Effector memory CD8-positive, alpha-beta T cell (primary cell): ENCODE results near the gene BCO2.

Experiments
- ATAC-seq: fragments of 150-1000 bp; cut with Tn5 transposase; replicated peaks from 2 replicates; pipeline ENCODE4 v1.10.0; 2021; ENCODE audit warnings: mild to moderate bottlenecking, moderate library complexity
- DNase-seq, 3 experiments: peaks; one replicate each; pipeline ENCODE4 v3.0.0; 2021
- H3K27ac Mint-ChIP-seq, 2 donors: one replicate each; pipeline ENCODE4 v1.8.0; 2022; ENCODE audit warnings: mild to moderate bottlenecking in 2 of 2, mixed read lengths in 2 of 2, moderate library complexity in 2 of 2
- H3K27me3 Mint-ChIP-seq, 2 donors: one replicate each; pipeline ENCODE4 v1.8.0; 2022; ENCODE audit warnings: mixed read lengths in 2 of 2
- H3K36me3 Mint-ChIP-seq: one replicate; pipeline ENCODE4 v1.8.0; 2022; ENCODE audit warnings: mild to moderate bottlenecking, moderate library complexity, mixed read lengths; ENCODE audit not compliant: insufficient read depth
- H3K4me1 Mint-ChIP-seq, 2 donors: one replicate each; pipeline ENCODE4 v1.8.0; 2022; ENCODE audit warnings: low read depth in 2 of 2, mixed read lengths in 2 of 2
- H3K4me3 Mint-ChIP-seq, 2 donors: one replicate each; pipeline ENCODE4 v1.8.0; 2022; ENCODE audit warnings: mild to moderate bottlenecking in 2 of 2, mixed read lengths in 2 of 2, moderate library complexity in 2 of 2
- H3K9me3 Mint-ChIP-seq, 2 donors: one replicate each; pipeline ENCODE4 v1.8.0; 2022; ENCODE audit warnings: mixed read lengths in 2 of 2

BCO2 gene

GRCh38 chr11:112212290-112212689 lies 37.0 kb downstream of the BCO2 start:
- H3K36me3 Mint-ChIP-seq = no peaks in the 10 kb centered on the region
- peaks cover 3 to 8% of the 10 kb centered on the region in 2 donors for H3K4me1 Mint-ChIP-seq
- no peak overlapping the region for H3K27ac Mint-ChIP-seq
- no peaks in the 10 kb centered on the region for H3K9me3 Mint-ChIP-seq
- DNase-seq (no peak), ATAC-seq (no peak)
- H3K4me3 Mint-ChIP-seq = no peak overlapping the region
- H3K27me3 Mint-ChIP-seq = peaks cover 0 to 9% of the 10 kb centered on the region in 2 donors

GRCh38 chr11:112212710-112213109 lies 37.4 kb downstream of the BCO2 start:
- Mint-ChIP-seq H3K9me3 (no peaks in the 10 kb centered on the region), H3K4me1 (peaks cover 3 to 8% of the 10 kb centered on the region in 2 donors), H3K4me3 (no peak overlapping the region), H3K36me3 (no peaks in the 10 kb centered on the region), H3K27me3 (peaks cover 0 to 9% of the 10 kb centered on the region in 2 donors), H3K27ac (no peak overlapping the region)
- no peak for ATAC-seq
- no peak for DNase-seq

DNA sequence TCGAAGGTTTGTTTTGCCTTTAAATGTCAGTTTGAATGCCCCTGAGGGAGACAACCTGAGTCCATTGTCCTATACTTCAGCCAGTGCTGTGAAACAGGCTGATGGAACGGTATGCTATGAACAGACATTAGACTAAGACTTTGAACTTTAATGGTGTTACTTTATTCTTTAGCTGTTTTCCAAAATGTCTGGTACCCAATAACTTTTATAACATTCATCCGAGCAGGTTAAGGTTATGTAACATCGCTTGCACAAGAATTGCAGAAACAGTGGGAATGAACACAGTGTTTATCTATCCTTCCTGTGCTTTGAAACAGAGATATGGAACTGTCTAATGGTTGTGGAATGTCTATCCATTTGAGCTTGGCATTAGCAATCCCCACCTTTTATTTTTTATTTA lies 38.4 kb downstream of the BCO2 start:
- Mint-ChIP-seq H3K4me3 (no peak overlapping the region), H3K4me1 (peaks cover 3 to 8% of the 10 kb centered on the region in 2 donors), H3K36me3 (no peaks in the 10 kb centered on the region), H3K9me3 (no peaks in the 10 kb centered on the region), H3K27me3 (peaks cover 0 to 8% of the 10 kb centered on the region in 2 donors), H3K27ac (no peak overlapping the region)
- DNase-seq (no peak), ATAC-seq (no peak)

DNA sequence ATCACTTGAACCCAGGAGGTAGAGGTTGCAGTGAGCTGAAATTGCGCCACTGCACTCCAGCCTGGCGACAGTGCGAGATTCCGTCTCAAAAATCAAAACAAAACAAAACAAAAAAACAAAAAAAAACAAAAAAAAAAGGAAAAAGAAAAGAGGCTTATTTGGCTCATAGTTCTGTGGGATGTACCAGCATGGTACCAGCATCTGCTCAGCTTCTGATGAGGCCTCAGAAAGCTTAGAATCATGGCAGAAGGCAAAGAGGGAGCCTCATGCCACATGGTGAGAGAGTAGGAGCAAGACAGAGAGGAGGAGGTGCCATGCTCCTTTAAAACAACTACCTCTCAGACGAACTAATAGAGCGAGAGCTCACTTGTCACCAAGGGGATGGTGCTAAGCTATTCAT lies 40.3 kb downstream of the BCO2 start:
- H3K9me3 Mint-ChIP-seq = no peaks in the 10 kb centered on the region
- peaks cover 5 to 8% of the 10 kb centered on the region in 2 donors for H3K4me1 Mint-ChIP-seq
- no peak for DNase-seq
- ATAC-seq = no peak
- no peaks in the 10 kb centered on the region for H3K36me3 Mint-ChIP-seq
- no peak overlapping the region for H3K4me3 Mint-ChIP-seq
- no peaks in the 10 kb centered on the region for H3K27me3 Mint-ChIP-seq
- H3K27ac Mint-ChIP-seq = peak overlapping the region in 1 of 2 donors; percentile 25

GRCh38 chr11:112216561-112217105 lies 41.3 kb downstream of the BCO2 start:
- peaks cover 2 to 4% of the 10 kb centered on the region in 2 donors for H3K4me1 Mint-ChIP-seq
- peak overlapping the region in 1 of 2 donors; percentile 25 for H3K27ac Mint-ChIP-seq
- ATAC-seq = no peak

GRCh38 chr11:112219476-112220232 lies 44.3 kb downstream of the BCO2 start:
- Mint-ChIP-seq H3K4me3 (no peak overlapping the region), H3K9me3 (no peaks in the 10 kb centered on the region), H3K4me1 (peaks cover 0 to 2% of the 10 kb centered on the region in 2 donors), H3K36me3 (no peaks in the 10 kb centered on the region), H3K27ac (no peak overlapping the region), H3K27me3 (no peaks in the 10 kb centered on the region)
- DNase-seq = peak; percentile 51 to 56 (median 54)
- peak; percentile 100 for ATAC-seq

More at GRCh38 chr11:112216561-112217105, 41.3 kb downstream of the BCO2 start:
- H3K9me3 Mint-ChIP-seq = no peaks in the 10 kb centered on the region
- no peak overlapping the region for H3K4me3 Mint-ChIP-seq
- H3K36me3 Mint-ChIP-seq = no peaks in the 10 kb centered on the region
- no peak for DNase-seq
- H3K27me3 Mint-ChIP-seq = no peaks in the 10 kb centered on the region

DNA sequence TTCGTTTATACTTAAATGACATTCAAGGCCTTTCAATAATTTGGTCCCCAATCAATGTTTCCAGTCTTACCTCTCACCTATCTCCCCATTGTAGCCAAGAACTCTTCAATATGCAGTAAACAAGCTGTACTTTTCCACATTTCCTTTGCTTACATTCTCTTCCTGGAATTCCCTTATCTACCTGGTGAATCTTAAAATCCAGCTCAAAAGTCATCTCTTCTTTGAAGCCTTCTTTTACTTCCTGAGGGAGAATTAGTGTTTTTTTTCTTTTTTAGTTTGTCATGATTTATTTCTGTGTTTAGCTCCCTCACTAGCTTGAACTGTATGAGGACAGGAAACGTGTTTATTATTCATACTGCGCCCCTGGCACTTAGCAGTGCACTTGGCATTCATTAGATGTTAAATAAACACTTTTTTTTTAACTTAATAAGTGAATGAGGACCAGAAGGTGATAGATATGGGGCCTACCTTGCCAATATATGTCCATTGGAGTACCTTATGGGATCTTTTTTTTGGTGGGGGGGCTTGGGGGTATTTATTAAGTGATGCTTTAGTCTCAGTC lies 46.0 kb downstream of the BCO2 start:
- ATAC-seq = no peak
- no peak for DNase-seq
- no peak overlapping the region for H3K4me3 Mint-ChIP-seq
- no peaks in the 10 kb centered on the region for H3K27me3 Mint-ChIP-seq
- H3K36me3 Mint-ChIP-seq = peaks cover 6% of the 10 kb centered on the region
- H3K27ac Mint-ChIP-seq = no peak overlapping the region
- H3K9me3 Mint-ChIP-seq = no peaks in the 10 kb centered on the region
- H3K4me1 Mint-ChIP-seq = peaks cover 0 to 2% of the 10 kb centered on the region in 2 donors

GRCh38 chr11:112222303-112222702 lies 47.0 kb downstream of the BCO2 start:
- no peak for ATAC-seq
- H3K27ac Mint-ChIP-seq = no peak overlapping the region
- no peak overlapping the region for H3K4me3 Mint-ChIP-seq
- DNase-seq = no peak
- peaks cover 7 to 8% of the 10 kb centered on the region in 2 donors for H3K4me1 Mint-ChIP-seq
- H3K27me3 Mint-ChIP-seq = no peaks in the 10 kb centered on the region
- peaks cover 8% of the 10 kb centered on the region for H3K36me3 Mint-ChIP-seq
- H3K9me3 Mint-ChIP-seq = no peaks in the 10 kb centered on the region

DNA sequence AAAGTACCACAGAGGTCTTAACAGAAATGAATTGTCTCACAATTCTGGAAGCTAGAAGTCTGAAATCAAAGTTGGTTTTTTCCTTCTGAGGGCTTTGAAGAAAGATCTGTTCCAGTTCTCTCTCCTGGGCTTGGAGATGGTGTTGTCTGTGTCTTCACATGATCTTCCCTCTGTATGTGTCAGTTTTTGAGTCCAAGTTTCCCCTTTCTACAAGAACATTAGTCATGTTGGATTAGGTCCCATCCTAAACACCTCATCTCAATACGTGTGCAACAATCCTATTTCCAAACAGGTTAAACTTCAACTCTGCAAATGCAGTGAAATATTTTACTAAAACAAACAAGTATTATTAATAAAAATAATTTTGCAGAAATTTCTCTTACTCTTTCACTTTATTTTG lies 47.8 kb downstream of the BCO2 start:
- H3K36me3 Mint-ChIP-seq = peaks cover 11% of the 10 kb centered on the region
- no peaks in the 10 kb centered on the region for H3K27me3 Mint-ChIP-seq
- no peaks in the 10 kb centered on the region for H3K9me3 Mint-ChIP-seq
- peaks cover 13 to 14% of the 10 kb centered on the region in 2 donors for H3K4me1 Mint-ChIP-seq
- ATAC-seq = no peak
- DNase-seq = no peak
- H3K4me3 Mint-ChIP-seq = no peak overlapping the region
- no peak overlapping the region for H3K27ac Mint-ChIP-seq

DNA sequence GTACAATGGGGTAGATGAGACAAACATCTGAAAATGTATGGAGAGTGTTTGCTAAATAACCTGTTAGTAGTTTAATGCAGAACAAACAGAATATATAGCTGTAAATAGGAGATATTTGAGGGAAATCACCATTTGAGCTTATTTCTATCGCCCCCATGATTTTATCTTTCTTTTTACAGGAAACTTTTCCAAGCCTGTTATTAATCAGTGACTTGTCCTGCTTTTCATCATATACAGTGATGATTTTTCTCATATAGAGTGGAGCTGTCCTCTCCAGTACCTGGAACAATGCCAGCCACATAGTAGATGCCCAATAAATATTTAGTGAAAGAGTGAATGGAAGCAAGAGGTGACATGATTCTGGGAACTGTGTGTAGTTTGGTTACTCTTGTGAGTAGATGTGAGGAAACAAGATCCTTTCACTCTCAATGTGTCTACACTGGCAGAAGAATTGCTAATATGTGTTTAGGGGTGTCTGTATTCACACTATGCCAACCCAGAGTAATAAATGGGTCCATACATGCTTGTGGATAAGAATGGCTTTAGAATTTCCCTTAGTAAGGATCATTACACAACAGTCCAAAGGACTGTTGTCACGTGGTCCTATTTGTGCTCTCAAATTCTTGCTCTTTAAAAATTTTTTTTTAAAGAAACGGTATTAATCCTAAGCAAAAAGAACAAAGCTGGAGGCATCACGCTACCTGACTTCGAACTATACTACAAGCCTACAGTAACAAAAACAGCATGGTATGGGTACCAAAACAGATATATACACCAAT lies 48.6 kb downstream of the BCO2 start:
- Mint-ChIP-seq H3K4me3 (no peak overlapping the region), H3K27ac (no peak overlapping the region)

GRCh38 chr11:112225753-112226061 lies 50.4 kb downstream of the BCO2 start:
- ATAC-seq = no peak
- H3K36me3 Mint-ChIP-seq = peaks cover 24% of the 10 kb centered on the region

More for the DNA sequence above, 48.6 kb downstream of the BCO2 start:
- Mint-ChIP-seq H3K4me1 (peaks cover 17 to 19% of the 10 kb centered on the region in 2 donors), H3K36me3 (peaks cover 16% of the 10 kb centered on the region), H3K9me3 (no peaks in the 10 kb centered on the region), H3K27me3 (no peaks in the 10 kb centered on the region)
- ATAC-seq (no peak), DNase-seq (no peak)

GRCh38 chr11:112226062-112226830 lies 50.9 kb downstream of the BCO2 start, which contains the start of gene PTS:
Gene PTS (plus strand): TSS chr11:112226428. CDS start chr11:112226444, 16 bp downstream.
- Mint-ChIP-seq H3K27me3 (no peaks in the 10 kb centered on the region), H3K9me3 (no peaks in the 10 kb centered on the region), H3K4me3 (peak within 1 kb of the TSS; percentile 86 to 89), H3K27ac (peak within 1 kb of the TSS; percentile 97 to 98), H3K4me1 (peaks cover 17 to 19% of the 10 kb centered on the region in 2 donors), H3K36me3 (peaks cover 30% of the 10 kb centered on the region)
- DNase-seq (peak; percentile 75 to 78 (median 78)), ATAC-seq (peak; percentile 88)

More at GRCh38 chr11:112225753-112226061, 50.4 kb downstream of the BCO2 start:
- Mint-ChIP-seq H3K9me3 (no peaks in the 10 kb centered on the region), H3K4me1 (peaks cover 17 to 19% of the 10 kb centered on the region in 2 donors), H3K4me3 (peak overlapping the region; percentile 86 to 89), H3K27ac (peak overlapping the region; percentile 97 to 98), H3K27me3 (no peaks in the 10 kb centered on the region)
- DNase-seq = no peak
